ENCODE measurements around the gene RASGRP3. TPM values are rescaled to one million over a fixed set of nuclear protein-coding genes. Genes with fewer than 3 reads are reported as not detected.
A peak's percentile ranks its signal among the peaks of the same experiment; 100 is the strongest.

Gene RASGRP3
- total RNA-seq, 2 experiments from 2014 or later, result 3.9 to 4.5 TPM

GRCh38 chr2:33597026-33597425 lies 120.6 kb downstream of the RASGRP3 start:
- POLR2A ChIA-PET, result no interaction called here
- ATAC-seq (no peak), DNase-seq (no peak)
- Mint-ChIP-seq H3K27ac (peak overlapping the region; percentile 39), H3K36me3 (ENCODE audit: low read depth) (peaks cover 17% of the 10 kb centered on the region), H3K27me3 (no peaks in the 10 kb centered on the region), H3K4me3 (peak overlapping the region; percentile 88), H3K9me3 (ENCODE audit: low read depth) (no peaks in the 10 kb centered on the region), H3K4me1 (peaks cover 35% of the 10 kb centered on the region)
- CTCF ChIA-PET, result interaction anchor here (4.7 kb wide), 1 partner anchor 14 kb away, joined by 26 read pairs; no protein-coding TSS in a partner anchor
- intact Hi-C loops (cut with DNase I, micrococcal nuclease), result loop anchor here (5.0 to 10.0 kb wide), 4 partner anchors 275 to 1242 kb away; partner anchors contain the start of genes BIRC6 (in 1 of the 2) and LTBP1 (in 1 of the 2)

- peak overlapping the region; percentile 93 for H3K27ac Mint-ChIP-seq
Observed at GRCh38 chr2:33598561-33599174, 122.2 kb downstream of the RASGRP3 start.

GRCh38 chr2:33599175-33599942 lies 122.9 kb downstream of the RASGRP3 start, which contains the start of gene FAM98A:
Gene FAM98A, minus strand, starts transcription at chr2:33599299. Its CDS starts 78 bp downstream, at chr2:33599221.
- Mint-ChIP-seq H3K4me1 (peaks cover 24% of the 10 kb centered on the region), H3K27ac (peak within 1 kb of the TSS; percentile 93), H3K9me3 (ENCODE audit: low read depth) (no peaks in the 10 kb centered on the region), H3K4me3 (peak within 1 kb of the TSS; percentile 88), H3K27me3 (no peaks in the 10 kb centered on the region), H3K36me3 (ENCODE audit: low read depth) (peaks cover 4% of the 10 kb centered on the region)
- peak; percentile 91 for ATAC-seq
- intact Hi-C loops (cut with DNase I, micrococcal nuclease), result loop anchor here (1.0 to 10.0 kb wide), 8 partner anchors 124 to 1245 kb away; partner anchors contain the start of genes BIRC6 (in 2 of the 2), TTC27 (in 2 of the 2) and LTBP1 (in 1 of the 2)
- peak; percentile 99 for DNase-seq
- ChIA-PET POLR2A (interaction anchor here (0.5 to 1.4 kb wide), 4 partner anchors 16 to 123 kb away, joined by 3 to 4 read pairs (median 4); partner anchors contain the start of gene RASGRP3), CTCF (interaction anchor here (0.6 to 3.3 kb wide), 9 partner anchors 10 to 1978 kb away, joined by 3 to 17 read pairs (median 4); partner anchors contain the start of gene RASGRP3)

More at GRCh38 chr2:33598561-33599174, 122.2 kb downstream of the RASGRP3 start:
- H3K4me3 Mint-ChIP-seq, result peak overlapping the region; percentile 88
- H3K36me3 Mint-ChIP-seq (ENCODE audit: low read depth), result peaks cover 7% of the 10 kb centered on the region
- intact Hi-C loops (cut with DNase I, micrococcal nuclease), result loop anchor here (1.0 to 10.0 kb wide), 8 partner anchors 123 to 1244 kb away; partner anchors contain the start of genes BIRC6 (in 2 of the 2), TTC27 (in 2 of the 2) and LTBP1 (in 1 of the 2)
- ChIA-PET POLR2A (interaction anchor here (0.8 to 1.4 kb wide), 3 partner anchors 15 to 123 kb away, joined by 4 read pairs; partner anchors contain the start of gene RASGRP3), CTCF (interaction anchor here (0.6 to 3.3 kb wide), 8 partner anchors 11 to 1564 kb away, joined by 3 to 17 read pairs (median 4); partner anchors contain the start of gene RASGRP3)
- H3K9me3 Mint-ChIP-seq (ENCODE audit: low read depth), result no peaks in the 10 kb centered on the region
- peaks cover 27% of the 10 kb centered on the region for H3K4me1 Mint-ChIP-seq
- DNase-seq, result peak; percentile 77
- H3K27me3 Mint-ChIP-seq, result no peaks in the 10 kb centered on the region
- ATAC-seq, result peak; percentile 63

- peak overlapping the region; percentile 93 for H3K27ac Mint-ChIP-seq
- ChIA-PET CTCF (interaction anchor here (0.6 to 3.3 kb wide), 6 partner anchors 12 to 1978 kb away, joined by 3 to 17 read pairs (median 5); partner anchors contain the start of gene RASGRP3), POLR2A (interaction anchor here (0.5 kb wide), 1 partner anchor 121 kb away, joined by 3 read pairs; no protein-coding TSS in a partner anchor)
- intact Hi-C loops (cut with DNase I, micrococcal nuclease), result loop anchor here (1.0 to 10.0 kb wide), 8 partner anchors 125 to 1245 kb away; partner anchors contain the start of genes BIRC6 (in 2 of the 2), TTC27 (in 2 of the 2) and LTBP1 (in 1 of the 2)
- H3K27me3 Mint-ChIP-seq, result no peaks in the 10 kb centered on the region
- no peak for ATAC-seq
- no peaks in the 10 kb centered on the region for H3K9me3 Mint-ChIP-seq (ENCODE audit: low read depth)
- DNase-seq, result no peak
- H3K36me3 Mint-ChIP-seq (ENCODE audit: low read depth), result peaks cover 2% of the 10 kb centered on the region
- peaks cover 24% of the 10 kb centered on the region for H3K4me1 Mint-ChIP-seq
- H3K4me3 Mint-ChIP-seq, result peak overlapping the region; percentile 88
Observed at GRCh38 chr2:33599943-33600192, 123.4 kb downstream of the RASGRP3 start.

- DNase-seq (no peak), ATAC-seq (no peak)
- ChIA-PET POLR2A (no interaction called here), CTCF (no interaction called here)
- no peak overlapping the region for H3K4me3 Mint-ChIP-seq
- no peaks in the 10 kb centered on the region for H3K9me3 Mint-ChIP-seq (ENCODE audit: low read depth)
- no peaks in the 10 kb centered on the region for H3K27me3 Mint-ChIP-seq
- no peak overlapping the region for H3K27ac Mint-ChIP-seq
- H3K36me3 Mint-ChIP-seq (ENCODE audit: low read depth), result no peaks in the 10 kb centered on the region
- H3K4me1 Mint-ChIP-seq, result peaks cover 12% of the 10 kb centered on the region
- intact Hi-C loops (cut with DNase I, micrococcal nuclease), result no loop called here
Observed at GRCh38 chr2:33602201-33602830, 125.9 kb downstream of the RASGRP3 start.

- Mint-ChIP-seq H3K36me3 (ENCODE audit: low read depth) (no peaks in the 10 kb centered on the region), H3K9me3 (ENCODE audit: low read depth) (no peaks in the 10 kb centered on the region), H3K27me3 (no peaks in the 10 kb centered on the region), H3K4me1 (peaks cover 5% of the 10 kb centered on the region), H3K4me3 (no peak overlapping the region), H3K27ac (no peak overlapping the region)
- DNase-seq (no peak), ATAC-seq (no peak)
- POLR2A ChIA-PET, result no interaction called here
- intact Hi-C loops (cut with DNase I, micrococcal nuclease), result no loop called here
- CTCF ChIA-PET, result interaction anchor here (1.7 kb wide), 1 partner anchor 190 kb away, joined by 5 read pairs; no protein-coding TSS in a partner anchor
Observed at GRCh38 chr2:33603416-33603815, 127.0 kb downstream of the RASGRP3 start.

GRCh38 chr2:33605056-33605455 lies 128.6 kb downstream of the RASGRP3 start:
- no peak for DNase-seq
- ChIA-PET POLR2A (no interaction called here), CTCF (no interaction called here)
- Mint-ChIP-seq H3K27ac (no peak overlapping the region), H3K4me3 (no peak overlapping the region), H3K36me3 (ENCODE audit: low read depth) (no peaks in the 10 kb centered on the region), H3K27me3 (no peaks in the 10 kb centered on the region), H3K9me3 (ENCODE audit: low read depth) (no peaks in the 10 kb centered on the region), H3K4me1 (peaks cover 3% of the 10 kb centered on the region)
- intact Hi-C loops (cut with DNase I, micrococcal nuclease), result no loop called here
- no peak for ATAC-seq

GRCh38 chr2:33606100-33606499 lies 129.7 kb downstream of the RASGRP3 start:
- CTCF ChIA-PET, result no interaction called here
- no peak overlapping the region for H3K4me3 Mint-ChIP-seq
- no peak for DNase-seq
- H3K27ac Mint-ChIP-seq, result no peak overlapping the region
- no peak for ATAC-seq
- no peaks in the 10 kb centered on the region for H3K9me3 Mint-ChIP-seq (ENCODE audit: low read depth)
- no peaks in the 10 kb centered on the region for H3K4me1 Mint-ChIP-seq
- no peaks in the 10 kb centered on the region for H3K27me3 Mint-ChIP-seq
- intact Hi-C loops (cut with DNase I, micrococcal nuclease), result no loop called here
- POLR2A ChIA-PET, result no interaction called here
- no peaks in the 10 kb centered on the region for H3K36me3 Mint-ChIP-seq (ENCODE audit: low read depth)

GRCh38 chr2:33606622-33607021 lies 130.2 kb downstream of the RASGRP3 start:
- ChIA-PET POLR2A (no interaction called here), CTCF (interaction anchor here (0.6 kb wide), 1 partner anchor 1107 kb away, joined by 3 read pairs; no protein-coding TSS in a partner anchor)
- Mint-ChIP-seq H3K4me3 (no peak overlapping the region), H3K36me3 (ENCODE audit: low read depth) (no peaks in the 10 kb centered on the region), H3K27me3 (no peaks in the 10 kb centered on the region), H3K4me1 (no peaks in the 10 kb centered on the region), H3K27ac (no peak overlapping the region), H3K9me3 (ENCODE audit: low read depth) (no peaks in the 10 kb centered on the region)
- intact Hi-C loops (cut with DNase I, micrococcal nuclease), result no loop called here
- ATAC-seq (no peak), DNase-seq (no peak)

GRCh38 chr2:33607251-33607721 lies 130.8 kb downstream of the RASGRP3 start:
- no peaks in the 10 kb centered on the region for H3K9me3 Mint-ChIP-seq (ENCODE audit: low read depth)
- DNase-seq (no peak), ATAC-seq (no peak)
- no peaks in the 10 kb centered on the region for H3K27me3 Mint-ChIP-seq
- no peak overlapping the region for H3K4me3 Mint-ChIP-seq
- ChIA-PET CTCF (interaction anchor here (0.6 kb wide), 1 partner anchor 1107 kb away, joined by 3 read pairs; no protein-coding TSS in a partner anchor), POLR2A (no interaction called here)
- no peak overlapping the region for H3K27ac Mint-ChIP-seq
- no peaks in the 10 kb centered on the region for H3K36me3 Mint-ChIP-seq (ENCODE audit: low read depth)
- H3K4me1 Mint-ChIP-seq, result no peaks in the 10 kb centered on the region
- intact Hi-C loops (cut with DNase I, micrococcal nuclease), result no loop called here

- H3K4me3 Mint-ChIP-seq, result no peak overlapping the region
- DNase-seq (no peak), ATAC-seq (no peak)
- H3K27me3 Mint-ChIP-seq, result no peaks in the 10 kb centered on the region
- ChIA-PET CTCF (no interaction called here), POLR2A (no interaction called here)
- no peaks in the 10 kb centered on the region for H3K36me3 Mint-ChIP-seq (ENCODE audit: low read depth)
- no peaks in the 10 kb centered on the region for H3K9me3 Mint-ChIP-seq (ENCODE audit: low read depth)
- no peak overlapping the region for H3K27ac Mint-ChIP-seq
- no peaks in the 10 kb centered on the region for H3K4me1 Mint-ChIP-seq
- intact Hi-C loops (cut with DNase I, micrococcal nuclease), result no loop called here
Observed at GRCh38 chr2:33607905-33608304, 131.5 kb downstream of the RASGRP3 start.
